Measurements from ENCODE around the gene MUSTN1. TPM values are rescaled to one million over a fixed set of nuclear protein-coding genes. Genes with fewer than 3 reads are reported as not detected.

Gene MUSTN1
- total RNA-seq, 1 donor from 2014 or later = 6.9 TPM

- H3K4me3 Mint-ChIP-seq (ENCODE audit: unreplicated experiment) = no peak overlapping the region
- no peaks in the 10 kb centered on the region for H3K36me3 Mint-ChIP-seq (ENCODE audit: low read depth)
- H3K9me3 Mint-ChIP-seq (ENCODE audit: low read depth) = no peaks in the 10 kb centered on the region
- peaks cover 5% of the 10 kb centered on the region for H3K4me1 Mint-ChIP-seq (ENCODE audit: low read depth)
- H3K27me3 Mint-ChIP-seq (ENCODE audit: low read depth) = no peaks in the 10 kb centered on the region
- peak; percentile 82 for DNase-seq (ENCODE audit: low spot score)
- no peak overlapping the region for H3K27ac Mint-ChIP-seq (ENCODE audit: unreplicated experiment)
- no peak for TF ChIP-seq CTCF (IDR thresholded peaks at IDR 0.05)
These were observed 45.7 kb downstream of the MUSTN1 start for GRCh38 chr3:52788890-52789745.

GRCh38 chr3:52787672-52788625 lies 46.9 kb downstream of the MUSTN1 start:
- Mint-ChIP-seq H3K27me3 (ENCODE audit: low read depth) (peaks cover 6% of the 10 kb centered on the region), H3K27ac (ENCODE audit: unreplicated experiment) (no peak overlapping the region), H3K36me3 (ENCODE audit: low read depth) (no peaks in the 10 kb centered on the region), H3K4me3 (ENCODE audit: unreplicated experiment) (no peak overlapping the region), H3K9me3 (ENCODE audit: low read depth) (no peaks in the 10 kb centered on the region), H3K4me1 (ENCODE audit: low read depth) (no peaks in the 10 kb centered on the region)
- TF ChIP-seq CTCF (IDR thresholded peaks at IDR 0.05) = no peak
- DNase-seq (ENCODE audit: low spot score) = peak; percentile 81

GRCh38 chr3:52787246-52787645 lies 47.6 kb downstream of the MUSTN1 start:
- H3K9me3 Mint-ChIP-seq (ENCODE audit: low read depth) = no peaks in the 10 kb centered on the region
- no peak for TF ChIP-seq CTCF (IDR thresholded peaks at IDR 0.05)
- H3K4me1 Mint-ChIP-seq (ENCODE audit: low read depth) = no peaks in the 10 kb centered on the region
- no peak overlapping the region for H3K4me3 Mint-ChIP-seq (ENCODE audit: unreplicated experiment)
- H3K27ac Mint-ChIP-seq (ENCODE audit: unreplicated experiment) = no peak overlapping the region
- peak; percentile 77 for DNase-seq (ENCODE audit: low spot score)
- H3K27me3 Mint-ChIP-seq (ENCODE audit: low read depth) = peaks cover 13% of the 10 kb centered on the region
- no peaks in the 10 kb centered on the region for H3K36me3 Mint-ChIP-seq (ENCODE audit: low read depth)

- peak; percentile 70 for DNase-seq (ENCODE audit: low spot score)
- TF ChIP-seq CTCF (IDR thresholded peaks at IDR 0.05) = no peak
- H3K4me3 Mint-ChIP-seq (ENCODE audit: unreplicated experiment) = no peak overlapping the region
- H3K36me3 Mint-ChIP-seq (ENCODE audit: low read depth) = no peaks in the 10 kb centered on the region
- no peaks in the 10 kb centered on the region for H3K9me3 Mint-ChIP-seq (ENCODE audit: low read depth)
- H3K4me1 Mint-ChIP-seq (ENCODE audit: low read depth) = no peaks in the 10 kb centered on the region
- peaks cover 20% of the 10 kb centered on the region for H3K27me3 Mint-ChIP-seq (ENCODE audit: low read depth)
- no peak overlapping the region for H3K27ac Mint-ChIP-seq (ENCODE audit: unreplicated experiment)
These were observed 48.2 kb downstream of the MUSTN1 start for GRCh38 chr3:52786330-52787215.
